GM15510 (cell line): Measurements from ENCODE around the gene INHBB.

Experiments used
- POLR2A ChIP-seq: IDR thresholded peaks from 3 replicates; pipeline ENCODE4 v1.6.1; 2011; ENCODE audit warnings: borderline replicate concordance; ENCODE audit not compliant: insufficient read length; ENCODE audit errors: extremely low read depth

INHBB gene

GRCh38 chr2:120323807-120324399, 22.0 kb upstream of the INHBB start:
- TF ChIP-seq POLR2A, result no peak

- TF ChIP-seq POLR2A, result no peak
Observed at GRCh38 chr2:120324933-120325332, 21.0 kb upstream of the INHBB start.

GRCh38 chr2:120326066-120326465, 19.9 kb upstream of the INHBB start:
- no peak for TF ChIP-seq POLR2A

- TF ChIP-seq POLR2A, result no peak
Observed at GRCh38 chr2:120330946-120331822, 14.8 kb upstream of the INHBB start.

GRCh38 chr2:120331903-120332302, 14.0 kb upstream of the INHBB start:
- no peak for TF ChIP-seq POLR2A

GRCh38 chr2:120332384-120332783, 13.6 kb upstream of the INHBB start:
- no peak for TF ChIP-seq POLR2A

- no peak for TF ChIP-seq POLR2A
Observed at GRCh38 chr2:120334068-120334467, 11.9 kb upstream of the INHBB start.

GRCh38 chr2:120336749-120337148, 9.2 kb upstream of the INHBB start:
- no peak for TF ChIP-seq POLR2A

- TF ChIP-seq POLR2A, result no peak
Observed at GRCh38 chr2:120338015-120338414, 7.9 kb upstream of the INHBB start.

- TF ChIP-seq POLR2A, result no peak
Observed at GRCh38 chr2:120341977-120342376, 4.0 kb upstream of the INHBB start.

GRCh38 chr2:120342446-120342845, 3.5 kb upstream of the INHBB start:
- TF ChIP-seq POLR2A, result no peak

GRCh38 chr2:120343100-120343432, 2.9 kb upstream of the INHBB start:
- TF ChIP-seq POLR2A, result no peak

GRCh38 chr2:120343433-120344105, 2.4 kb upstream of the INHBB start:
- TF ChIP-seq POLR2A, result no peak

GRCh38 chr2:120344214-120344975, 1.5 kb upstream of the INHBB start:
- no peak for TF ChIP-seq POLR2A
